ENCODE results near the gene RABGGTA. TPM values are rescaled to one million over a fixed set of nuclear protein-coding genes. Genes with fewer than 3 reads are reported as not detected.

Gene RABGGTA
- 32.6 and 58.9 TPM in 2 replicates for total RNA-seq

DNA sequence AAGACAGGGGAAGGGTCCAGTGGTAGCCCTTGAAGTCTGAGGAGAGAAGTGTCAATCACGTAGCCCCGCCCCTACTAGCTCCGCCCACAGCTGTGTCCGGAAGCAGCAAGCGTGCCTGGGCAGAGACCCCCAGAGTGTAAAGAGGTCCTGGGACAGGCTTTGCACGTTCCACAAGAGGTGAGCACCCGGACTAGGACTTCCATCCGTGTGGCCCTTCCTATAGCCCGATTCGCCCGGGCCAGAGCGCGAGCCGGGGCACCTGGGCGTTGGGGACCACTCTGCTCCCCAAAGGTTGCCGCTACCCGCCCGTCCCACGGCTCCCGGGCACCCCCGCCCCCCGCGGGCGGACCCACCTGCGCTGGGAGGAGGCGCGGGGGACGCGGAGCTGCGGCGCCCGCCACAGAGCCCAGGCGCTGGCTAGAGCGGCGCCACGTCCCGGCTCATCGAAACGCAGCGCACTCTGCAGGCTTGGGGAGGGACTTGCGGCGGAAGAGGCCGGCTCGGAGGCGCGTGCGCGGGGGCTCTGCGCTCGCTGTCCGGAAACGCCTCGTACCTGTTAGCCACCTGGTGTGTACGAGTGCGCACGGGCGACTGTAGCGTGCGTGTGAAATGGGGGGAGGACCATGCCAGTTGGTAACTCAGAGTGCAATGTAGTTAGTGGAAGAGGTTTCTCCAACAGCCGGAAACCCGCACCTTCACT, at the start of gene RABGGTA:
Gene RABGGTA, minus strand, starts transcription at position 464 of the 700 bp plus-strand sequence. CDS start 482 bp downstream, outside the sequence.
- TF ChIP-seq, protein P1, sequence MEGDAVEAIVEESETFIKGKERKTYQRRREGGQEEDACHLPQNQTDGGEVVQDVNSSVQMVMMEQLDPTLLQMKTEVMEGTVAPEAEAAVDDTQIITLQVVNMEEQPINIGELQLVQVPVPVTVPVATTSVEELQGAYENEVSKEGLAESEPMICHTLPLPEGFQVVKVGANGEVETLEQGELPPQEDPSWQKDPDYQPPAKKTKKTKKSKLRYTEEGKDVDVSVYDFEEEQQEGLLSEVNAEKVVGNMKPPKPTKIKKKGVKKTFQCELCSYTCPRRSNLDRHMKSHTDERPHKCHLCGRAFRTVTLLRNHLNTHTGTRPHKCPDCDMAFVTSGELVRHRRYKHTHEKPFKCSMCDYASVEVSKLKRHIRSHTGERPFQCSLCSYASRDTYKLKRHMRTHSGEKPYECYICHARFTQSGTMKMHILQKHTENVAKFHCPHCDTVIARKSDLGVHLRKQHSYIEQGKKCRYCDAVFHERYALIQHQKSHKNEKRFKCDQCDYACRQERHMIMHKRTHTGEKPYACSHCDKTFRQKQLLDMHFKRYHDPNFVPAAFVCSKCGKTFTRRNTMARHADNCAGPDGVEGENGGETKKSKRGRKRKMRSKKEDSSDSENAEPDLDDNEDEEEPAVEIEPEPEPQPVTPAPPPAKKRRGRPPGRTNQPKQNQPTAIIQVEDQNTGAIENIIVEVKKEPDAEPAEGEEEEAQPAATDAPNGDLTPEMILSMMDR (IDR thresholded peaks at IDR 0.05; ENCODE audit: insufficient read depth, low read length, severe bottlenecking) = peak; percentile 91
- no peak for FAIRE-seq
- no peaks in the 10 kb centered on the region for H3K27me3 ChIP-seq (ENCODE audit: control insufficient read depth, insufficient read depth, low read length)
- peak within 1 kb of the TSS; percentile 82 for H3K4me3 ChIP-seq (ENCODE audit: low read depth, low read length)
- H3K36me3 ChIP-seq (ENCODE audit: control insufficient read depth, insufficient read depth, low read length) = peaks cover 27% of the 10 kb centered on the region
- peak; percentile 78 for DNase-seq (ENCODE audit: low read depth)

DNA sequence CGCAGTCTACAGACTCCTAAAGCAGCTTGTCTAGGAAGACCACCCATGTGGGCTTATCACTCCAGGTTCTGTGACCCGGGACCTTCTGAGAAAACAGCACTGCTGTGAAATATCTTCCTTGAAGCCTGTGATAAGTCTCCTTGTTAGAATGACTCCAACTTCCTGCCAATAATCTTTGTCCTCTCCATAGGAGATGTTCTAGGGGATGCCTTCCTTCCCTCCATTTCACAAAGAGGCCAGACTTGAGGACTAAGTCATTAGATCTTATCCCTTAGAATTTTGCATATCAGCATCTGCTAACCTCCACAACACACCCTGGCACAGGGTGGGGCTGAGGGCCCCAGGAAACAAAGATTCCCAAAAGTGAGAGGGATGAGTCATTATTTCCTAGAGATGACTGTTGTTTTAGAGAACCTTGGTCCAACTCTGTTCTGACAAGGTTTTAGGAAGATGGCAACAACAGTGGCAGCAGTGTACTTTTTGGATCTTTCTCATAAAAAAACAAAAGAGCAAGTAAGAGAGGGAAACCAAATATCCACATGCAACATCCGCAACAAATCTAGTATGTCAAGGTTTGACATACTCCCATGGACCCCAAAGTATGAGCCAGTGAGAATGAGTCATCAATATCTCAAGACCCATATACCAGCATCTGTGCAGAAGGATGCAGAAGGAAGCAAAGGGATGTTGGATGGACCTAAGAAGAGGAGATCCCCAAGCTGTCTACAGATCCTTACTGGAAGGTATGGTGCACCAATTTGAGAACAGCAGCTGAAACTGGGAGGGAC, 45.9 kb upstream of the RABGGTA start:
- FAIRE-seq (no peak), DNase-seq (ENCODE audit: low read depth) (peak; percentile 77)
- H3K27me3 ChIP-seq (ENCODE audit: control insufficient read depth, insufficient read depth, low read length) = no peaks in the 10 kb centered on the region
- TF ChIP-seq, protein P1 (IDR thresholded peaks at IDR 0.05; ENCODE audit: insufficient read depth, low read length, severe bottlenecking) = no peak
- no peak overlapping the region for H3K4me3 ChIP-seq (ENCODE audit: low read depth, low read length)
- H3K36me3 ChIP-seq (ENCODE audit: control insufficient read depth, insufficient read depth, low read length) = peaks cover 2% of the 10 kb centered on the region

- no peak for DNase-seq (ENCODE audit: low read depth)
- Histone ChIP-seq H3K36me3 (ENCODE audit: control insufficient read depth, insufficient read depth, low read length) (peaks cover 2% of the 10 kb centered on the region), H3K27me3 (ENCODE audit: control insufficient read depth, insufficient read depth, low read length) (no peaks in the 10 kb centered on the region), H3K4me3 (ENCODE audit: low read depth, low read length) (no peak overlapping the region)
- FAIRE-seq = no peak
- TF ChIP-seq, protein P1 (IDR thresholded peaks at IDR 0.05; ENCODE audit: insufficient read depth, low read length, severe bottlenecking) = no peak
Measured at GRCh38 chr14:24316597-24316950, 45.2 kb upstream of the RABGGTA start.

DNA sequence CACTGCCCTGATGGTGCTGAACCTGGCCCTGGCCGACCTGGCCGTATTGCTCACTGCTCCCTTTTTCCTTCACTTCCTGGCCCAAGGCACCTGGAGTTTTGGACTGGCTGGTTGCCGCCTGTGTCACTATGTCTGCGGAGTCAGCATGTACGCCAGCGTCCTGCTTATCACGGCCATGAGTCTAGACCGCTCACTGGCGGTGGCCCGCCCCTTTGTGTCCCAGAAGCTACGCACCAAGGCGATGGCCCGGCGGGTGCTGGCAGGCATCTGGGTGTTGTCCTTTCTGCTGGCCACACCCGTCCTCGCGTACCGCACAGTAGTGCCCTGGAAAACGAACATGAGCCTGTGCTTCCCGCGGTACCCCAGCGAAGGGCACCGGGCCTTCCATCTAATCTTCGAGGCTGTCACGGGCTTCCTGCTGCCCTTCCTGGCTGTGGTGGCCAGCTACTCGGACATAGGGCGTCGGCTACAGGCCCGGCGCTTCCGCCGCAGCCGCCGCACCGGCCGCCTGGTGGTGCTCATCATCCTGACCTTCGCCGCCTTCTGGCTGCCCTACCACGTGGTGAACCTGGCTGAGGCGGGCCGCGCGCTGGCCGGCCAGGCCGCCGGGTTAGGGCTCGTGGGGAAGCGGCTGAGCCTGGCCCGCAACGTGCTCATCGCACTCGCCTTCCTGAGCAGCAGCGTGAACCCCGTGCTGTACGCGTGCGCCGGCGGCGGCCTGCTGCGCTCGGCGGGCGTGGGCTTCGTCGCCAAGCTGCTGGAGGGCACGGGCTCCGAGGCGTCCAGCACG, 44.6 kb upstream of the RABGGTA start:
- no peaks in the 10 kb centered on the region for H3K27me3 ChIP-seq (ENCODE audit: control insufficient read depth, insufficient read depth, low read length)
- DNase-seq (ENCODE audit: low read depth) (no peak), FAIRE-seq (no peak)
- no peak overlapping the region for H3K4me3 ChIP-seq (ENCODE audit: low read depth, low read length)
- peaks cover 2% of the 10 kb centered on the region for H3K36me3 ChIP-seq (ENCODE audit: control insufficient read depth, insufficient read depth, low read length)
- TF ChIP-seq, protein P1 (IDR thresholded peaks at IDR 0.05; ENCODE audit: insufficient read depth, low read length, severe bottlenecking) = no peak

DNA sequence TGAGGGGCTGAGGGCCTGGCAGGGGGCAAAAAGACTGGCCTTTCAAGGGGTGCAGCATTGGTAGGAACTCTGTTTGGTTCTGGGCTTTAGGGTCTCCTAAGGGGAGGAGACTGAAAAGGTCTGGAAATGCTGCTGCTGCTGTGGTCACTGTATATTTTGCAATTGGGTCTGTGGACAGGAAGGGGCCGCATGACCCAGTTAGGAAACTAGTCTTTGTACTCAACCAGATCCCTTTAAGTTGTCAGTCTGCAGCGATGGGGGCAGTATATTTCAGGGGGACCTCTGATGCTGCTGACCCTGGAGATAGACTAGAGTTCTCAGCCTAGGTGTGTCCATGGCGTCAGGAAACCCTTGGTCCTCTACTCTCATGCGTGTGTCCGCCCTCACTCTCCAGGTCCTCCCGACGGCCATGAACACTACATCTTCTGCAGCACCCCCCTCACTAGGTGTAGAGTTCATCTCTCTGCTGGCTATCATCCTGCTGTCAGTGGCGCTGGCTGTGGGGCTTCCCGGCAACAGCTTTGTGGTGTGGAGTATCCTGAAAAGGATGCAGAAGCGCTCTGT, 43.9 kb upstream of the RABGGTA start:
- H3K4me3 ChIP-seq (ENCODE audit: low read depth, low read length) = no peak overlapping the region
- FAIRE-seq = no peak
- TF ChIP-seq, protein P1 (IDR thresholded peaks at IDR 0.05; ENCODE audit: insufficient read depth, low read length, severe bottlenecking) = no peak

More for the DNA sequence above, 43.9 kb upstream of the RABGGTA start:
- peaks cover 2% of the 10 kb centered on the region for H3K36me3 ChIP-seq (ENCODE audit: control insufficient read depth, insufficient read depth, low read length)
- DNase-seq (ENCODE audit: low read depth) = no peak
- H3K27me3 ChIP-seq (ENCODE audit: control insufficient read depth, insufficient read depth, low read length) = no peaks in the 10 kb centered on the region
